Fibroblast of skin of left biceps (primary cell): ENCODE measurements around the gene TATDN2.

Experiments
- DNase-seq, 2 experiments: peaks; one replicate each; pipeline ENCODE4 v3.0.0-alpha.2; 2013; ENCODE audit warnings: low read depth in 2 of 2

The TATDN2 gene

GRCh38 chr3:10317961-10318350 lies 69.7 kb downstream of the TATDN2 start:
- DNase-seq = no peak

- DNase-seq = no peak
Observed at GRCh38 chr3:10319251-10319650, 71.0 kb downstream of the TATDN2 start.

- no peak for DNase-seq
Observed at GRCh38 chr3:10319804-10320203, 71.5 kb downstream of the TATDN2 start.

- no peak for DNase-seq
Observed at GRCh38 chr3:10320320-10320677, 72.0 kb downstream of the TATDN2 start.

- no peak for DNase-seq
Observed at GRCh38 chr3:10321630-10322351, 73.5 kb downstream of the TATDN2 start.

- DNase-seq = no peak
Observed at GRCh38 chr3:10322352-10322710, 74.1 kb downstream of the TATDN2 start.

GRCh38 chr3:10327592-10327991 lies 79.3 kb downstream of the TATDN2 start:
- no peak for DNase-seq

GRCh38 chr3:10328460-10329071 lies 80.3 kb downstream of the TATDN2 start:
- no peak for DNase-seq

- DNase-seq = no peak
Observed at GRCh38 chr3:10329495-10330015, 81.3 kb downstream of the TATDN2 start.

GRCh38 chr3:10330319-10330718 lies 82.1 kb downstream of the TATDN2 start:
- no peak for DNase-seq
